ENCODE data around the gene GNG13. TPM values are rescaled to one million over a fixed set of nuclear protein-coding genes. Genes with fewer than 3 reads are reported as not detected.

GNG13 gene
- total and polyA plus RNA-seq, 9 of the 15 experiments (the other 6 are each of a cell fraction or from before 2014, with no cell fraction given), result not detected

DNA sequence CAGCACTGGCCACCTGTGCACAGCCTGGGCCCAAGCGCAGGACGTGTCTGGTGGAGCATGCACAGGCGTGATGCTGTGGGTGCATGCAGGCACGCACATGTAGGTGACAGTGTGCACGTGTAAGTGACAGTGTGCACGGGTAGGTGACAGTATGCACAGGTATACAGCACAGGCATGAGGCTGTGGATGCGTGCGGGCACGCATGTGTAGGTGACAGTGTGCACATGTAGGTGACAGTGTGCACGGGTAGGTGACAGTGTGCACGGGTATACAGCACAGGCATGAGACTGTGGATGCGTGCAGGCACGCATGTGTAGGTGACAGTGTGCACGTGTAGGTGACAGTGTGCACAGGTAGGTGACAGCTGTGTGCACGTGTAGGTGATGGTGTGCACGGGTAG lies 20.2 kb downstream of the GNG13 start:
- 32% methylated on average over 16 of the region's 16 CpGs for WGBS (ENCODE audit: insufficient coverage, low coverage, missing lambda C conversion rate)
- no TSS peak for BruUV-seq (replicated peaks)
- FAIRE-seq, result no peak
- Histone ChIP-seq H3K4me1 (replicated peaks in 1 of 2; ENCODE audit: control insufficient read depth in 2 of 2, insufficient read depth in 2 of 2, low read length in 2 of 2) (peaks cover 5 to 76% of the 10 kb centered on the region in 2 experiments; a peak in 3 of 5 replicates), H3K79me2 (ENCODE audit: control insufficient read depth, insufficient read depth, low read length) (no peaks in the 10 kb centered on the region), H2AFZ (ENCODE audit: low read depth, low read length) (no peak overlapping the region), H3K36me3 (ENCODE audit: control insufficient read depth, insufficient read depth, low read length) (peaks cover 8% of the 10 kb centered on the region; the same call in 1 of the 3 replicates), H3K9me3 (replicated peaks; ENCODE audit: control insufficient read depth, insufficient read depth, low read depth, low read length) (no peaks in the 10 kb centered on the region), H3K9ac (ENCODE audit: insufficient read depth in 1 of 2, low read depth in 2 of 2, low read length in 2 of 2) (no peak overlapping the region; a peak in 1 of 4 replicates), H4K20me1 (replicated peaks; ENCODE audit: control insufficient read depth, insufficient read depth, low read length) (peaks cover 10% of the 10 kb centered on the region), H3K9me1 (ENCODE audit: control insufficient read depth, insufficient read depth, low read length) (no peaks in the 10 kb centered on the region), H3K27me3 (ENCODE audit: control insufficient read depth in 2 of 2, insufficient read depth in 2 of 2, low read length in 2 of 2) (peaks cover 0 to 11% of the 10 kb centered on the region in 2 experiments; a peak in 2 of 5 replicates), H3K4me2 (ENCODE audit: insufficient read depth, low read length) (no peak overlapping the region), H3K27ac (ENCODE audit: extremely low read depth, low read depth, low read length) (no peak overlapping the region), H3K4me3 (no peak overlapping the region)
- ATAC-seq, result no peak
- in situ Hi-C loops (cut with MboI), result no loop called here
- CTCF ChIA-PET (ENCODE audit: low intra/inter-chr PET ratio), result no interaction called here
- no peak for DNase-seq (ENCODE audit: extremely low read depth in 1 of 4, low spot score in 3 of 4)
- no peak for TF ChIP-seq SMC3 (conservative IDR thresholded peaks at IDR 0.05; ENCODE audit: insufficient read depth, low read depth, low read length)
- TF ChIP-seq, protein P1, sequence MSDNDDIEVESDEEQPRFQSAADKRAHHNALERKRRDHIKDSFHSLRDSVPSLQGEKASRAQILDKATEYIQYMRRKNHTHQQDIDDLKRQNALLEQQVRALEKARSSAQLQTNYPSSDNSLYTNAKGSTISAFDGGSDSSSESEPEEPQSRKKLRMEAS (CRISPR knock-in tag; IDR thresholded peaks at IDR 0.05), result peak; percentile 66
- intact Hi-C loops (cut with micrococcal nuclease), result no loop called here
- POLR2A ChIA-PET, result interaction anchor here (0.6 to 1.1 kb wide), 3 partner anchors 10 to 552 kb away, joined by 3 to 7 read pairs (median 5); no protein-coding TSS in a partner anchor

DNA sequence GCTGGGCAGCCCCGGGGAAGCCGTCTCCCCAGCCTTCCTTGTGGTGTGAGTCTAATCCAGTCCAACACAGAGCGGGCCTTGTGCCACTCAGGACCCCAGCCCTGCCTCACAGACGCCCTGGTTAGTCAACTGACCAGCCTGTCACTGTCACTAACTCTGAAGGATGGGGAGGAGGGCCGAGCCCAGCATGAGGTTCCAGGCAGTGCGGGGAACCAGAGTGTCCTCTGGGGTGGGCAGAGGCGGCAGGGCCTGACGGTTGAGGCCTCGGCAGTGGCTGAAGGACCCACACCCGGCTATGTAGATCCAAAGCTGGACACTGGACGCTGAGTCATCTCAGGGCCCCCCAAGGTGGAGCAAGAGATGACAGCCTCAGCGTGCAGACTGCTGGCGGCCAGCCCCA lies 21.0 kb downstream of the GNG13 start:
- no peak overlapping the region for H3K4me2 ChIP-seq (ENCODE audit: insufficient read depth, low read length)
- peaks cover 0 to 11% of the 10 kb centered on the region in 2 experiments; a peak in 2 of 5 replicates for H3K27me3 ChIP-seq (ENCODE audit: control insufficient read depth in 2 of 2, insufficient read depth in 2 of 2, low read length in 2 of 2)
- peaks cover 10% of the 10 kb centered on the region for H4K20me1 ChIP-seq (replicated peaks; ENCODE audit: control insufficient read depth, insufficient read depth, low read length)
- in situ Hi-C loops (cut with MboI), result no loop called here
- H3K79me2 ChIP-seq (ENCODE audit: control insufficient read depth, insufficient read depth, low read length), result no peaks in the 10 kb centered on the region
- peaks cover 5 to 76% of the 10 kb centered on the region in 2 experiments; a peak in 3 of 5 replicates for H3K4me1 ChIP-seq (replicated peaks in 1 of 2; ENCODE audit: control insufficient read depth in 2 of 2, insufficient read depth in 2 of 2, low read length in 2 of 2)
- no peak for DNase-seq (ENCODE audit: extremely low read depth in 1 of 4, low spot score in 3 of 4)
- no peak overlapping the region for H3K4me3 ChIP-seq
- peaks cover under 1% of the 10 kb centered on the region; the same call in 1 of the 3 replicates for H3K36me3 ChIP-seq (ENCODE audit: control insufficient read depth, insufficient read depth, low read length)
- ChIA-PET POLR2A (no interaction called here), CTCF (ENCODE audit: low intra/inter-chr PET ratio) (no interaction called here)
- H3K9me3 ChIP-seq (replicated peaks; ENCODE audit: control insufficient read depth, insufficient read depth, low read depth, low read length), result no peaks in the 10 kb centered on the region
- no TSS peak for BruUV-seq (replicated peaks)
- no peak overlapping the region for H3K27ac ChIP-seq (ENCODE audit: extremely low read depth, low read depth, low read length)
- WGBS (ENCODE audit: insufficient coverage, low coverage, missing lambda C conversion rate), result 10% methylated on average over 12 of the region's 13 CpGs
- intact Hi-C loops (cut with micrococcal nuclease), result no loop called here
- H3K9me1 ChIP-seq (ENCODE audit: control insufficient read depth, insufficient read depth, low read length), result no peaks in the 10 kb centered on the region
- ATAC-seq, result no peak
- no peak overlapping the region for H2AFZ ChIP-seq (ENCODE audit: low read depth, low read length)
- H3K9ac ChIP-seq (ENCODE audit: insufficient read depth in 1 of 2, low read depth in 2 of 2, low read length in 2 of 2), result 0 out of 4 replicates have a peak overlapping the region, but pooled peaks of 1 of the 2 experiments have one; percentile 48
- no peak for FAIRE-seq
- TF ChIP-seq, protein P2, sequence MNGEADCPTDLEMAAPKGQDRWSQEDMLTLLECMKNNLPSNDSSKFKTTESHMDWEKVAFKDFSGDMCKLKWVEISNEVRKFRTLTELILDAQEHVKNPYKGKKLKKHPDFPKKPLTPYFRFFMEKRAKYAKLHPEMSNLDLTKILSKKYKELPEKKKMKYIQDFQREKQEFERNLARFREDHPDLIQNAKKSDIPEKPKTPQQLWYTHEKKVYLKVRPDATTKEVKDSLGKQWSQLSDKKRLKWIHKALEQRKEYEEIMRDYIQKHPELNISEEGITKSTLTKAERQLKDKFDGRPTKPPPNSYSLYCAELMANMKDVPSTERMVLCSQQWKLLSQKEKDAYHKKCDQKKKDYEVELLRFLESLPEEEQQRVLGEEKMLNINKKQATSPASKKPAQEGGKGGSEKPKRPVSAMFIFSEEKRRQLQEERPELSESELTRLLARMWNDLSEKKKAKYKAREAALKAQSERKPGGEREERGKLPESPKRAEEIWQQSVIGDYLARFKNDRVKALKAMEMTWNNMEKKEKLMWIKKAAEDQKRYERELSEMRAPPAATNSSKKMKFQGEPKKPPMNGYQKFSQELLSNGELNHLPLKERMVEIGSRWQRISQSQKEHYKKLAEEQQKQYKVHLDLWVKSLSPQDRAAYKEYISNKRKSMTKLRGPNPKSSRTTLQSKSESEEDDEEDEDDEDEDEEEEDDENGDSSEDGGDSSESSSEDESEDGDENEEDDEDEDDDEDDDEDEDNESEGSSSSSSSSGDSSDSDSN (IDR thresholded peaks at IDR 0.05; ENCODE audit: borderline replicate concordance in 1 of 2, low read depth in 2 of 2, low read length in 2 of 2), result no peak
- TF ChIP-seq RBBP5 (IDR thresholded peaks at IDR 0.05; ENCODE audit: borderline replicate concordance, insufficient read depth, low read length, poor library complexity, severe bottlenecking), result no peak
- TF ChIP-seq, protein P3, sequence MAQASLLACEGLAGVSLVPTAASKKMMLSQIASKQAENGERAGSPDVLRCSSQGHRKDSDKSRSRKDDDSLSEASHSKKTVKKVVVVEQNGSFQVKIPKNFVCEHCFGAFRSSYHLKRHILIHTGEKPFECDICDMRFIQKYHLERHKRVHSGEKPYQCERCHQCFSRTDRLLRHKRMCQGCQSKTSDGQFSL (CRISPR knock-in tag; IDR thresholded peaks at IDR 0.05), result no peak
- TF ChIP-seq, protein P3 (tag; IDR thresholded peaks at IDR 0.05), result no peak
- TF ChIP-seq SNIP1 (IDR thresholded peaks at IDR 0.05; ENCODE audit: low read depth), result no peak
- TF ChIP-seq ZNF174 (CRISPR knock-in tag; IDR thresholded peaks at IDR 0.05), result no peak
- no peak for TF ChIP-seq HEY1 (CRISPR knock-in tag; IDR thresholded peaks at IDR 0.05; ENCODE audit: borderline replicate concordance)
- TF ChIP-seq MTA3 (IDR thresholded peaks at IDR 0.05; ENCODE audit: borderline replicate concordance), result no peak
- no peak for TF ChIP-seq SRSF1 (IDR thresholded peaks at IDR 0.05; ENCODE audit: low read depth, low read length)

Data from K562 (cell line).